ENCODE measurements around the gene MRPL58. TPM values are rescaled to one million over a fixed set of nuclear protein-coding genes. Genes with fewer than 3 reads are reported as not detected.
"Not testable (repeated sequence)": the region's sequence is repeated elsewhere in the genome, so short reads cannot be mapped to it uniquely, and the experiment has no call there.

Gene MRPL58
- total RNA-seq, 1 experiment from 2014 or later: 55.2 TPM

GRCh38 chr17:75039238-75039637 is 26.8 kb downstream of the MRPL58 start:
- ChIA-PET CTCF (no interaction called here), POLR2A (no interaction called here)
- Histone ChIP-seq H3K36me3 (ENCODE audit: control insufficient read depth, insufficient read depth, low read length) (0 out of 2 replicates have a peak, but pooled peaks cover 2% of the 10 kb centered on the region), H3K27me3 (ENCODE audit: control insufficient read depth, insufficient read depth, low read length) (no peaks in the 10 kb centered on the region), H3K27ac (ENCODE audit: low read length) (no peak overlapping the region), H3K4me3 (ENCODE audit: low read depth in 2 of 2, low read length in 2 of 2) (no peak overlapping the region), H3K4me1 (ENCODE audit: control insufficient read depth, insufficient read depth, low read length) (peaks cover 7% of the 10 kb centered on the region; the same call in 1 of the 2 replicates), H3K9me3 (ENCODE audit: control insufficient read depth, insufficient read depth, low read depth, low read length) (no peaks in the 10 kb centered on the region)
- intact Hi-C loops (cut with micrococcal nuclease; ENCODE audit: unreplicated experiment): no loop called here
- ATAC-seq: no peak
- in situ Hi-C loops (cut with HindIII; ENCODE audit: low pct_unique_long_range_greater_than_20kb, low sequenced_read_pairs): no loop called here
- no peak for DNase-seq (ENCODE audit: low read depth, low spot score)
- TF ChIP-seq TCF7L2 (IDR thresholded peaks at IDR 0.05; ENCODE audit: low read depth, low read length): no peak
- TF ChIP-seq, protein P1, sequence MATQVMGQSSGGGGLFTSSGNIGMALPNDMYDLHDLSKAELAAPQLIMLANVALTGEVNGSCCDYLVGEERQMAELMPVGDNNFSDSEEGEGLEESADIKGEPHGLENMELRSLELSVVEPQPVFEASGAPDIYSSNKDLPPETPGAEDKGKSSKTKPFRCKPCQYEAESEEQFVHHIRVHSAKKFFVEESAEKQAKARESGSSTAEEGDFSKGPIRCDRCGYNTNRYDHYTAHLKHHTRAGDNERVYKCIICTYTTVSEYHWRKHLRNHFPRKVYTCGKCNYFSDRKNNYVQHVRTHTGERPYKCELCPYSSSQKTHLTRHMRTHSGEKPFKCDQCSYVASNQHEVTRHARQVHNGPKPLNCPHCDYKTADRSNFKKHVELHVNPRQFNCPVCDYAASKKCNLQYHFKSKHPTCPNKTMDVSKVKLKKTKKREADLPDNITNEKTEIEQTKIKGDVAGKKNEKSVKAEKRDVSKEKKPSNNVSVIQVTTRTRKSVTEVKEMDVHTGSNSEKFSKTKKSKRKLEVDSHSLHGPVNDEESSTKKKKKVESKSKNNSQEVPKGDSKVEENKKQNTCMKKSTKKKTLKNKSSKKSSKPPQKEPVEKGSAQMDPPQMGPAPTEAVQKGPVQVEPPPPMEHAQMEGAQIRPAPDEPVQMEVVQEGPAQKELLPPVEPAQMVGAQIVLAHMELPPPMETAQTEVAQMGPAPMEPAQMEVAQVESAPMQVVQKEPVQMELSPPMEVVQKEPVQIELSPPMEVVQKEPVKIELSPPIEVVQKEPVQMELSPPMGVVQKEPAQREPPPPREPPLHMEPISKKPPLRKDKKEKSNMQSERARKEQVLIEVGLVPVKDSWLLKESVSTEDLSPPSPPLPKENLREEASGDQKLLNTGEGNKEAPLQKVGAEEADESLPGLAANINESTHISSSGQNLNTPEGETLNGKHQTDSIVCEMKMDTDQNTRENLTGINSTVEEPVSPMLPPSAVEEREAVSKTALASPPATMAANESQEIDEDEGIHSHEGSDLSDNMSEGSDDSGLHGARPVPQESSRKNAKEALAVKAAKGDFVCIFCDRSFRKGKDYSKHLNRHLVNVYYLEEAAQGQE (IDR thresholded peaks at IDR 0.05; ENCODE audit: insufficient read depth in 1 of 2, low read depth in 2 of 2, low read length in 1 of 2): no peak
- no peak for TF ChIP-seq POLR2AphosphoS5 (IDR thresholded peaks at IDR 0.05; ENCODE audit: low read depth, low read length)
- TF ChIP-seq CTCF (IDR thresholded peaks at IDR 0.05): no peak
- TF ChIP-seq SIN3A (IDR thresholded peaks at IDR 0.05; ENCODE audit: borderline replicate concordance, insufficient read depth, low read depth, low read length): no peak
- BruUV-seq (replicated peaks): no TSS peak

GRCh38 chr17:75041656-75042280 is 29.3 kb downstream of the MRPL58 start:
- H3K27me3 ChIP-seq (ENCODE audit: control insufficient read depth, insufficient read depth, low read length): no peaks in the 10 kb centered on the region
- TF ChIP-seq, protein P1 (IDR thresholded peaks at IDR 0.05; ENCODE audit: insufficient read depth in 1 of 2, low read depth in 2 of 2, low read length in 1 of 2): no peak
- TF ChIP-seq TCF7L2 (IDR thresholded peaks at IDR 0.05; ENCODE audit: low read depth, low read length) (no peak), SIN3A (IDR thresholded peaks at IDR 0.05; ENCODE audit: borderline replicate concordance, insufficient read depth, low read depth, low read length) (no peak), CTCF (IDR thresholded peaks at IDR 0.05) (no peak), POLR2AphosphoS5 (IDR thresholded peaks at IDR 0.05; ENCODE audit: low read depth, low read length) (no peak)
- H3K27ac ChIP-seq (ENCODE audit: low read length): no peak overlapping the region
- DNase-seq (ENCODE audit: low read depth, low spot score): no peak
- in situ Hi-C loops (cut with HindIII; ENCODE audit: low pct_unique_long_range_greater_than_20kb, low sequenced_read_pairs): no loop called here
- no peak for ATAC-seq
- H3K36me3 ChIP-seq (ENCODE audit: control insufficient read depth, insufficient read depth, low read length): peaks cover 2% of the 10 kb centered on the region; the same call in 1 of the 2 replicates
- H3K4me1 ChIP-seq (ENCODE audit: control insufficient read depth, insufficient read depth, low read length): peaks cover 3% of the 10 kb centered on the region; the same call in 1 of the 2 replicates
- ChIA-PET CTCF (interaction anchor here (0.6 to 1.3 kb wide), 3 partner anchors 12 to 221 kb away, joined by 3 to 9 read pairs (median 8); no protein-coding TSS in a partner anchor), POLR2A (no interaction called here)
- H3K9me3 ChIP-seq (ENCODE audit: control insufficient read depth, insufficient read depth, low read depth, low read length): no peaks in the 10 kb centered on the region
- no peak overlapping the region for H3K4me3 ChIP-seq (ENCODE audit: low read depth in 2 of 2, low read length in 2 of 2)
- intact Hi-C loops (cut with micrococcal nuclease; ENCODE audit: unreplicated experiment): no loop called here
- no TSS peak for BruUV-seq (replicated peaks)

GRCh38 chr17:75043789-75044188 is 31.3 kb downstream of the MRPL58 start:
- H3K27me3 ChIP-seq (ENCODE audit: control insufficient read depth, insufficient read depth, low read length); H3K36me3 ChIP-seq (ENCODE audit: control insufficient read depth, insufficient read depth, low read length); in situ Hi-C loops (cut with HindIII; ENCODE audit: low pct_unique_long_range_greater_than_20kb, low sequenced_read_pairs); intact Hi-C loops (cut with micrococcal nuclease; ENCODE audit: unreplicated experiment); POLR2A ChIA-PET; H3K4me1 ChIP-seq (ENCODE audit: control insufficient read depth, insufficient read depth, low read length); BruUV-seq (replicated peaks); H3K9me3 ChIP-seq (ENCODE audit: control insufficient read depth, insufficient read depth, low read depth, low read length); H3K4me3 ChIP-seq (ENCODE audit: low read depth in 2 of 2, low read length in 2 of 2); H3K27ac ChIP-seq (ENCODE audit: low read length); ATAC-seq; DNase-seq (ENCODE audit: low read depth, low spot score): not testable (repeated sequence)
- CTCF ChIA-PET: interaction anchor here (0.6 kb wide), 1 partner anchor 37 kb away, joined by 3 read pairs; no protein-coding TSS in a partner anchor
